Measurements from ENCODE around the gene HUWE1. TPM values are rescaled to one million over a fixed set of nuclear protein-coding genes. Genes with fewer than 3 reads are reported as not detected.

HUWE1 gene
- polyA plus RNA-seq, 1 experiment, result 76.1 TPM

DNA sequence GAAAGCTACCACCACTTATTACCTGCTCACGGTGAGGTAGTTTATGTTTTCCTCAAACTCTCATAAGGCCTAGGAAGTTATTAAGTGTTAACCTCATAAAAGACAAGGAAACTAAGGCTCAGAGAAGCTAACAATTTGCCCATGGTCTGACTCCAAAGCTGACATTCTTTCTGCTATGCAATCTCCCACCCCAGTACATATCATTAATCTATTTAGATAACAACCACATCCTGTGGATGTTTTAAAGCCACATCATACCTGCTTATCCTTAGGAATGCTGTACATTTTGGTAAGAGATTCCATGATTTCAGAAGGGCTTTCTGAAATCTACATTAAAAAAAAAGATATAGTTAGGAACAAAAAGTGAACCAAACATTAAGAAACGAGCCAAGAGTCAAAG lies 55.4 kb downstream of the HUWE1 start:
- peak; percentile 2 for DNase-seq (ENCODE audit: low read depth, low spot score)
- Histone ChIP-seq H3K4me3 (ENCODE audit: low read depth, low read length) (no peak overlapping the region), H3K9me3 (ENCODE audit: control insufficient read depth, insufficient read depth, low read length) (no peaks in the 10 kb centered on the region), H3K27me3 (ENCODE audit: control insufficient read depth, insufficient read depth, low read length) (no peaks in the 10 kb centered on the region), H3K27ac (ENCODE audit: low read depth, low read length) (no peak overlapping the region)
- POLR2A ChIA-PET, result interaction anchor here (0.9 kb wide), 1 partner anchor 53 kb away, joined by 3 read pairs; no protein-coding TSS in a partner anchor
- CTCF ChIA-PET, result no interaction called here
- TF ChIP-seq, protein P1, sequence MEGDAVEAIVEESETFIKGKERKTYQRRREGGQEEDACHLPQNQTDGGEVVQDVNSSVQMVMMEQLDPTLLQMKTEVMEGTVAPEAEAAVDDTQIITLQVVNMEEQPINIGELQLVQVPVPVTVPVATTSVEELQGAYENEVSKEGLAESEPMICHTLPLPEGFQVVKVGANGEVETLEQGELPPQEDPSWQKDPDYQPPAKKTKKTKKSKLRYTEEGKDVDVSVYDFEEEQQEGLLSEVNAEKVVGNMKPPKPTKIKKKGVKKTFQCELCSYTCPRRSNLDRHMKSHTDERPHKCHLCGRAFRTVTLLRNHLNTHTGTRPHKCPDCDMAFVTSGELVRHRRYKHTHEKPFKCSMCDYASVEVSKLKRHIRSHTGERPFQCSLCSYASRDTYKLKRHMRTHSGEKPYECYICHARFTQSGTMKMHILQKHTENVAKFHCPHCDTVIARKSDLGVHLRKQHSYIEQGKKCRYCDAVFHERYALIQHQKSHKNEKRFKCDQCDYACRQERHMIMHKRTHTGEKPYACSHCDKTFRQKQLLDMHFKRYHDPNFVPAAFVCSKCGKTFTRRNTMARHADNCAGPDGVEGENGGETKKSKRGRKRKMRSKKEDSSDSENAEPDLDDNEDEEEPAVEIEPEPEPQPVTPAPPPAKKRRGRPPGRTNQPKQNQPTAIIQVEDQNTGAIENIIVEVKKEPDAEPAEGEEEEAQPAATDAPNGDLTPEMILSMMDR (IDR thresholded peaks at IDR 0.05; ENCODE audit: low read depth, low read length), result no peak

DNA sequence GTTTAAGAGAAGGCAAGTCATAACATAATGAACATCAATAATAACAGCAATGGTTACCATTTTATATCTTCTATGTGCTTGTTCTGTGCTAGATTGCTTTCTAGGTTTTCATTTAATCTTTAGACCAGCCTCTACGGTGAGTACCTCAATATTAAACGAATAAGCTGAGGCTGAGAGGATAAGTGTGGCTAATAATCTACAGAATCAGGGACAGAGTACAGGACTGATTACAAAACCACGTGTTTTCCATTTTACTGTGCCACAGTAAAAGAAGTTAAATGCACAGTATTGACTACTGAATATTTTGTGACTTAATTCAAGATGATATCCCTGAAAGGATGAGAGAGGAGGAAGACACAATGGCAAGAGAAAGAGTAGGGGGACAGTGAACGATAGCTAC lies 56.3 kb downstream of the HUWE1 start:
- TF ChIP-seq, protein P1 (IDR thresholded peaks at IDR 0.05; ENCODE audit: low read depth, low read length), result no peak
- ChIA-PET POLR2A (no interaction called here), CTCF (interaction anchor here (0.6 kb wide), 1 partner anchor 422 kb away, joined by 3 read pairs; no protein-coding TSS in a partner anchor)
- no peak overlapping the region for H3K4me3 ChIP-seq (ENCODE audit: low read depth, low read length)
- H3K27ac ChIP-seq (ENCODE audit: low read depth, low read length), result no peak overlapping the region
- no peak for DNase-seq (ENCODE audit: low read depth, low spot score)
- no peaks in the 10 kb centered on the region for H3K27me3 ChIP-seq (ENCODE audit: control insufficient read depth, insufficient read depth, low read length)
- no peaks in the 10 kb centered on the region for H3K9me3 ChIP-seq (ENCODE audit: control insufficient read depth, insufficient read depth, low read length)

DNA sequence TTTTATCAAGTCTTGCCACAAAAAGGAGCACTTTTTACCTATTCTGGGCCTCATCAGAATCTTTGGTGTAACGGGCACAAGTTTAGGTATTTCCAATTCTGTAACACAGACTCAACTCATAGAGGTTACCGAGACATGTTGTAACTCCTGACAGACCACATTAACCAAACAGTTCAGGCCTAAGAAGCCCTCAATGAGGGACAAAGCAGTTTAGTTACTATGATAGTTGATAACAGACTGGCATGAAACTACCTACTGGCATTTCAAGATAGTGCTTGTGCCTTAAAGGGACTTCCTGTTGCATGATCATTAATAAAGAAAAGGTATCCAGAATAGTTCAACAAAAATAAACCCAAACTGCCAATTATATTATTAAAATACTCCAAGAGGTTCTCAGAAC lies 64.1 kb downstream of the HUWE1 start:
- H3K9me3 ChIP-seq (ENCODE audit: control insufficient read depth, insufficient read depth, low read length), result no peaks in the 10 kb centered on the region
- ChIA-PET POLR2A (no interaction called here), CTCF (no interaction called here)
- H3K27me3 ChIP-seq (ENCODE audit: control insufficient read depth, insufficient read depth, low read length), result no peaks in the 10 kb centered on the region
- no peak overlapping the region for H3K4me3 ChIP-seq (ENCODE audit: low read depth, low read length)
- no peak for DNase-seq (ENCODE audit: low read depth, low spot score)
- TF ChIP-seq, protein P1 (IDR thresholded peaks at IDR 0.05; ENCODE audit: low read depth, low read length), result no peak
- no peak overlapping the region for H3K27ac ChIP-seq (ENCODE audit: low read depth, low read length)

DNA sequence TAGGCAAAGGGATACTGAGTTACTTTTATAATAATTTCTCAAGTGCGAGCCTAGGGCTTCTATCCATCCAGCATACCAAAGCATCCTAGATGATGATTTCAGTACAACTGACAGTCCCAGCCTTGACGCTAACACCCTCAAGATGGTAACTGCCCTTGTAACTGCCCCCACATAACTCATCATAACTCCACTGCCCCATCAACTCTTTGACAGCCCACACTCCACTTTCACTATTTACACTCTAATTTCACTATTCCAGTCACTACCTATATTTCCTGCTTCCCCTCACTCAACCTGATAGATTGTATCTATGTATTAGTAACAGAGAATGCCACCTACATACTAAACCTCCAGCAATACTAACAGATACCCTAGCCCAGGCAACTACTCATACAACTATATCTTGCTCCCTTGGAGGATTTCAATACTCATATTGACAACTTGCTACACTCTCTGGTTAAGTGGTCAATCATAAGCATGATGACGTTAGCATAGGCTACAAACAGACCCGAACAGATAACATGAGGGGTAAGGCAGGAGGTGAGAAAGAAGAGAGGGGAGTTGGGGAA lies 65.0 kb downstream of the HUWE1 start:
- Histone ChIP-seq H3K27ac (ENCODE audit: low read depth, low read length) (no peak overlapping the region), H3K4me3 (ENCODE audit: low read depth, low read length) (no peak overlapping the region), H3K27me3 (ENCODE audit: control insufficient read depth, insufficient read depth, low read length) (no peaks in the 10 kb centered on the region), H3K9me3 (ENCODE audit: control insufficient read depth, insufficient read depth, low read length) (no peaks in the 10 kb centered on the region)
- TF ChIP-seq, protein P1 (IDR thresholded peaks at IDR 0.05; ENCODE audit: low read depth, low read length), result no peak
- ChIA-PET CTCF (no interaction called here), POLR2A (no interaction called here)
- DNase-seq (ENCODE audit: low read depth, low spot score), result no peak

DNA sequence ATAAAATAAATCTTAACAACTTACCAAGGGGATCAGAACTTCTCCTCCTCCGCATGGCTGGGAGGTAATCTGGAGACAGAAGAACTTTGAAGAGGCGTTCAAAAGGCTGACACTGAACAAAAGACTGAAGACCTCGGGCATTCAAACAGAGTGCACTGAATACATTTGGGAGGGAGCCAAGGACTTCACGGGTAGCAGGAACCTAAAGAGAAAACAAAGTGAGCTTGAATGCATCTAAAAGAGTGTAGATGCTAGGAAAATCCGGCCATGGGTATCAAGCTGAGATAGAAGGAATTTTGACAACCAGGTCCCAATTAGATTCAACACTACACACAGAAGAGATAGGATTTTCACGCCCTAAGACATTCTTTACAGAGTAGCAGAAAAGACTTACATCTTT lies 69.6 kb downstream of the HUWE1 start:
- TF ChIP-seq, protein P1 (IDR thresholded peaks at IDR 0.05; ENCODE audit: low read depth, low read length), result no peak
- POLR2A ChIA-PET, result no interaction called here

More for the DNA sequence above, 69.6 kb downstream of the HUWE1 start:
- CTCF ChIA-PET, result no interaction called here
- Histone ChIP-seq H3K4me3 (ENCODE audit: low read depth, low read length) (no peak overlapping the region), H3K27ac (ENCODE audit: low read depth, low read length) (no peak overlapping the region), H3K9me3 (ENCODE audit: control insufficient read depth, insufficient read depth, low read length) (no peaks in the 10 kb centered on the region), H3K27me3 (ENCODE audit: control insufficient read depth, insufficient read depth, low read length) (no peaks in the 10 kb centered on the region)
- no peak for DNase-seq (ENCODE audit: low read depth, low spot score)
